Measurements from ENCODE around the gene DCBLD1. TPM values are rescaled to one million over a fixed set of nuclear protein-coding genes. Genes with fewer than 3 reads are reported as not detected.

The DCBLD1 gene
- total and polyA plus RNA-seq, 2 of the 4 experiments (the other 2 are of a cell fraction): 21.1 to 27.8 TPM

- no peaks in the 10 kb centered on the region for H3K27me3 ChIP-seq (ENCODE audit: control insufficient read depth, insufficient read depth, low read length)
- 0 out of 2 replicates have a peak overlapping the region, but pooled peaks have one; percentile 77 for H3K14ac ChIP-seq (replicated peaks; ENCODE audit: low read depth, low read length)
- POLR2A ChIA-PET (ENCODE audit: unreplicated experiment): no interaction called here
- no peak overlapping the region for H2AK9ac ChIP-seq (replicated peaks; ENCODE audit: low read depth, low read length, poor library complexity)
- no peak overlapping the region for H2AFZ ChIP-seq (replicated peaks; ENCODE audit: low read length, poor library complexity)
- no peak overlapping the region for H3K4me3 ChIP-seq (ENCODE audit: insufficient read depth, low read depth, low read length)
- H3K27ac ChIP-seq (ENCODE audit: insufficient read depth, low read length): no peak overlapping the region
- H3K56ac ChIP-seq (ENCODE audit: extremely low read depth, insufficient read depth, low read length): no peak overlapping the region
- H3K79me1 ChIP-seq (ENCODE audit: low read depth in 1 of 2, low read length in 2 of 2): no peaks in the 10 kb centered on the region
- intact Hi-C loops (cut with micrococcal nuclease): no loop called here
- H3K36me3 ChIP-seq (ENCODE audit: control insufficient read depth, insufficient read depth, low read length): no peaks in the 10 kb centered on the region
- H4K20me1 ChIP-seq (ENCODE audit: insufficient read depth, low read length): no peaks in the 10 kb centered on the region
- no peak overlapping the region for H3K9ac ChIP-seq (ENCODE audit: low read depth, low read length)
- 0 out of 2 replicates have a peak overlapping the region, but pooled peaks have one; percentile 29 for H2AK5ac ChIP-seq (ENCODE audit: low read depth, low read length)
- peak overlapping the region; percentile 93 for H2BK15ac ChIP-seq (ENCODE audit: low read depth, low read length)
- H2BK20ac ChIP-seq (ENCODE audit: low read depth, low read length): peak overlapping the region; percentile 81
- ATAC-seq (ENCODE audit: low read depth) (peak; percentile 6; the same call in 1 of the 2 replicates), DNase-seq (peak; percentile 83)
- peak overlapping the region; percentile 59 for H2BK120ac ChIP-seq (ENCODE audit: low read depth, low read length)
- no peak overlapping the region for H3K23ac ChIP-seq (ENCODE audit: low read depth, low read length)
- no TSS peak for BruUV-seq (replicated peaks)
- H4K5ac ChIP-seq (ENCODE audit: low read depth, low read length): peak overlapping the region; percentile 57; the same call in 1 of the 2 replicates
- no peak overlapping the region for H3K4ac ChIP-seq (ENCODE audit: low read depth, low read length)
- WGBS, 2 experiments (ENCODE audit: extremely low coverage in 2 of 2, insufficient read length in 1 of 2): no CpG with 5 or more reads among the region's 2 CpGs
- TF ChIP-seq CEBPB (IDR thresholded peaks at IDR 0.05; ENCODE audit: low read depth, low read length): peak; percentile 91
- no peak for TF ChIP-seq RCOR1 (IDR thresholded peaks at IDR 0.05; ENCODE audit: insufficient replicate concordance, low read length)
- TF ChIP-seq MXI1 (IDR thresholded peaks at IDR 0.05; ENCODE audit: borderline replicate concordance, low read depth, low read length): no peak
- no peak for TF ChIP-seq RAD21 (IDR thresholded peaks at IDR 0.05; ENCODE audit: low read length)
- H3K4me2 ChIP-seq (ENCODE audit: low read depth, low read length): no peak overlapping the region; the same call in 1 of the 2 replicates
- H4K8ac ChIP-seq (ENCODE audit: low read depth in 2 of 2, low read length in 2 of 2): no peak overlapping the region; a peak in 1 of 4 replicates
- dilution Hi-C loops (cut with HindIII; ENCODE audit: low sequenced_read_pairs, unreplicated experiment): no loop called here
- H3K9me1 ChIP-seq (ENCODE audit: insufficient read depth, low read length): peaks cover 9% of the 10 kb centered on the region
- CTCF ChIA-PET: interaction anchor here (0.5 to 1.0 kb wide), 2 partner anchors 17 to 112 kb away, joined by 3 read pairs; no protein-coding TSS in a partner anchor
- H2BK5ac ChIP-seq (ENCODE audit: low read depth, low read length, poor library complexity, severe bottlenecking): peak overlapping the region; percentile 54
- peaks cover 13% of the 10 kb centered on the region for H3K4me1 ChIP-seq (ENCODE audit: control insufficient read depth, insufficient read depth, low read length)
- peak overlapping the region; percentile 29; the same call in 1 of the 2 replicates for H4K91ac ChIP-seq (ENCODE audit: insufficient read depth, low read depth, low read length)
- peaks cover under 1% of the 10 kb centered on the region; the same call in 1 of the 2 replicates for H3K9me3 ChIP-seq (ENCODE audit: control insufficient read depth, insufficient read depth, low read length)
- in situ Hi-C loops (cut with MboI; ENCODE audit: low sequenced_read_pairs): no loop called here
- H3K18ac ChIP-seq (ENCODE audit: low read depth, low read length): peak overlapping the region; percentile 51; the same call in 1 of the 2 replicates
Measured at GRCh38 chr6:117444600-117444999, 37.9 kb upstream of the DCBLD1 start.
